NCI-H446 treated with DMSO at 0.1 percent for 48 hours (cell line): ENCODE measurements around the gene STXBP5L.
"Not testable (repeated sequence)": the region's sequence is repeated elsewhere in the genome, so short reads cannot be mapped to it uniquely, and the experiment has no call there.

Experiments used
- DNase-seq: peaks from one replicate; lab custom pipeline; 2025; lab: John Stamatoyannopoulos, UW

The STXBP5L gene

DNA sequence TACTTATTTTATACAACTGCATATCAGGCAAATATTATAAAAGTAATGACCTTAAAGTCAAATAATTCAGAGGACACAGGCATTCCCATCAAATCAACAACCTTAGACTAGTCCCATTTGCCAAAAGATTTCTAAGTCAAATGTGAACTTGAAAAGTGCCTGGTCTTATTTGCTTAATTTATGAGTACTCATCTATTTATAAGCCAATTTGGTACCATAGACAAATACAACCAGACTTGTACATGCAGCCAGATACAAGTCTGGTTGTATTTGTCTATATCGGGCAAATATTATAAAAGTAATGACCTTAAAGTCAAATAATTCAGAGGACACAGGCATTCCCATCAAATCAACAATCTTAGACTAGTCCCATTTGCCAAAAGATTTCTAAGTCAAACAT, 322.2 kb downstream of the STXBP5L start:
- DNase-seq, result not testable (repeated sequence)

GRCh38 chr3:121231872-121232271, 323.9 kb downstream of the STXBP5L start:
- DNase-seq, result no peak

DNA sequence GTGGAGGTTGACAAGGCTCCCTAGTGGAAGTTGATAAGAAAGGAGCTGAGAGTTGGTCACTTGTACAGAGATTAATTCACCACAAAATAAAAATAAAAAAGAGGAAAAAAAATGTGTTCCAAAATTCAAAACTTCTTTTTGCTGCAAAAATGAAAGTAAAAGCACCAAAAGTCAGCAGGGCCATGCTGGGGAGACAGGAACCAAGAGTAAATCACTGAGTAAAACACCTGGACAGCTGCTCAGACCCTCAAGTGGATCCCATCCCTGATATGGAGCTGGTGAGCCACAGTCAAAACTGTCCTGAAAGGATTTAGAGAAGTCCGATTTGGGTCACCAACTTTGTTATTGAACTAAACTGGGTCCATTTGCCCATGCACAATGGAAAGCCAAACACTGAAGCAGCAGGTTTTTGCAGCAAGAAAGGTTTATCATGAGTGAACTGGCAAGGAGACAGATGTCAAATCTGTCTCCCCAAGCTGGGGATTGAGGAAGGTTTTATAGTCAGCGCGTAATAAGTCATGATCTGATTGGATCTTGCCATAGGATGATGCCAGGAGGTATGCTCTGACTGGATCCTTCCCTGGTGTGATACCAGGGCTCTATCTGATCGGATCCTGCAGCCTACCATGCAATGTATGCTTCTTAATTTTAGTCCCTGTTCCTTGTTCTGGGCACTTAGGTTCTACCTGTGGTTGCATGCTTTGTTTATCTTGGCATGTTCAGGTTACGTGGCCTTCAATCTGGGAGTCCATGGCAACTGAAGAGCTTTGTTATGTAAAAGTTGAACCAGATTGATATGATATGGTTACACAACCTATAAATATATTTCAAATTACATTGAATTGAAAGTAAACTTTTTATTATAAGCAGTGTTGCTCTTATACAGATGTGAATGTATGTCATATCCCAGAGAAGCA, 324.6 kb downstream of the STXBP5L start:
- no peak for DNase-seq

GRCh38 chr3:121243208-121243607, 335.2 kb downstream of the STXBP5L start:
- no peak for DNase-seq

DNA sequence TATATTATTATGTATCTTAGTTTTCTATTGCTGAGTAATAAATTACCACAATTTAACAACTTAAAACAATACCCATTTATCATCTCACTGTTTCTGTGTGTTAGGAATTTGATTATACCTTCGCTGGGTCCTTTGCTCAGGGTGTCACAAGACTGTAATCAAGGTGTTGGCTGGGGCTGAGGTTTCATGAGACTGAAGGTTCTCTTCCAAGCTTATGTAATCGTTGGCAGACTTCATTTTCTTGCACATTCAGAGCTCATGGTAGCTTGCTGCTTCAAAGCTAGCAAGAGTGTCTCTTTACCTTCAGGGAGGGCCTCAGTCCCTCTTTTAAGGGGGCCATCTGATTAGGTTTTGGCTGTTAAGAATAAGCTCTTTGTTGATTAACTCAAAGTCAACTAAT, 344.7 kb downstream of the STXBP5L start:
- no peak for DNase-seq

GRCh38 chr3:121269389-121269788, 361.4 kb downstream of the STXBP5L start:
- no peak for DNase-seq

- no peak for DNase-seq
Observed at GRCh38 chr3:121274411-121274810, 366.4 kb downstream of the STXBP5L start.

DNA sequence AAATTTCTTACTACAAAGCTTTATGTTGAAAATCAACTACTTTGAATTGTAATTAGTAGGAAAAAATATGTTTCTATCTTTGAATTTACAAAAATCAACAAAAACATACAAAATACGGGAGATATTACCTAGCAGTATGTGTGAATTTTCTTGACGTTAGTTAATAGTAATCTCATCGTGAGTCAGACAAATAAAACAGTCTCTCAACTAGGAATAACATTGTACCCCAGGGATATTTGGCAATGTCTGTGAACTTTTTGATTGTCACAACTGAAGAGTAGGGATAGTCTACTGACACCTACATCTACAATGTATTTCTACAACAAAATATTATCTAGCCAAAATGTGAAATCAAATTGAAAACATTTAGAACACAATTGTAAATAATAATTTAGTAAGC, 387.4 kb downstream of the STXBP5L start:
- no peak for DNase-seq

DNA sequence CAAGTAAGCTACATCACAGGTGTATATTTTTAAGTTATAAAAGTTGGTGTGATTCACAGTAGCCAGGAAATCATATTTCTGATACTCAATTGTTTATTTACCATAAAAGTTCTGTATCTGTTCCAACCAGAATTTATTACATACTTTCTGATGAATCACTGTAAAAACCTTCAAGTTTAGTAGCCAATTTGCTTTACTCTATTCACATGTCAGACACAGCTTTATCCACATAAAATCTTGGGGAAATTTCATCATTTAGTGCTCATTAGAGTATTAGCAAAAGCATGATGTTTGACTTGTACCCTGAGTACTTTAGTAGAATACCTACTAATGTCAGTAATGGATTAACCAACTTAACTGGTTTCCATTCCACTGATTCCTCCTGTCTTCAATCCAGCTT, 388.0 kb downstream of the STXBP5L start:
- no peak for DNase-seq

- no peak for DNase-seq
Observed at GRCh38 chr3:121324320-121324719, 416.3 kb downstream of the STXBP5L start.

GRCh38 chr3:121330118-121330517, 422.1 kb downstream of the STXBP5L start:
- no peak for DNase-seq

- no peak for DNase-seq
Observed at GRCh38 chr3:121330634-121331033, 422.6 kb downstream of the STXBP5L start.

DNA sequence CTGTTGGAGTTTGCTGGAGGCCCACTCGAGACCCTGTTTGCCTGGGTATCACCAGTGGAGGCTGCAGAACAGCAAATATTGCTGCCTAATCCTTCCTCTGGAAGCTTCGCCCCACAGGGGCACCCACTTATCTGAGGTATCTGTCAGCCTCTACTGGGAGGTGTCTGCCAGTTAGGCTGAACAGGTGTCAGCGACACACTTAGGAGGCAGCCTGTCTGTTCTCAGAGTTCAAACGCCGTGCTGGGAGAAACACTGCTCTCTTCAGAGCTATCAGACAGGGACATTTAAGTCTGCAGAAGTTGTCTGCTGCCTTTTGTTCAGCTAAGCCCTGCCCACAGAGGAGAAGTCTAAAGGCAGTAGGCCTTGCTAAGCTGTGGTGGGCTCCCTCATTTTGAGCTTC, 448.0 kb downstream of the STXBP5L start:
- DNase-seq, result not testable (repeated sequence)

DNA sequence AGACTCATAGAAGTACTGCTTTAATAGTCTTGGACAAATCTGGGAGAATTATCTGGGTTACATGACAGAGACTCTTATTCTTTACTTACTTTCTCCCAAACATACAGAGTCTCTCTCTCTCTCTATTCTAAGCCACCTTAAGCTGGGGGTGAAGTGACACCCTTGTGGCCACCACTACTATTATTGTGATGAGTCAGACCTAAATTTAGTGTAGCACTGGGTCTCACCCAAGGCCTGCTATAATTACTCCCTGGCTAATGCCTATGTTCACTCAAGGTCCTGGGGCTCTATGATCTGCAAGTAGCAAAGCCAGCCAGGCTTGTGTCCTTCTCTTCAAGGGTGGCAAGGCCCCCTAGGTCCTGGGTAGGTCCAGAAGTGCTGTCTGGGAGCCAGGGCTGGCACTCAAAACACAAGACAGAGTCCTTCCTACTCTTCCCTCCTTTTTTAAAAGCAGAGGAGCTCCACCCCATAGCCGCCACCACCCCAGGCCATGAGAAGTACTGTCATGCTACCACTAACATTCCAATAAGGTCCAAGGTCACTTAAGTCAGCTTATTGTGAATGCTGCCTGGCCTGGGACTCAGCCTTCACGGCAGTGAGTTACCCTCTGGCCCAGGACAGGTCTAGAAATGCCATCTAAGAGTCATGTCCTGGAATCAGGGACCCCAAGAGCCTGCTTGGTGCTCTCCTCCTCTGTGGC, 454.2 kb downstream of the STXBP5L start:
- no peak for DNase-seq

DNA sequence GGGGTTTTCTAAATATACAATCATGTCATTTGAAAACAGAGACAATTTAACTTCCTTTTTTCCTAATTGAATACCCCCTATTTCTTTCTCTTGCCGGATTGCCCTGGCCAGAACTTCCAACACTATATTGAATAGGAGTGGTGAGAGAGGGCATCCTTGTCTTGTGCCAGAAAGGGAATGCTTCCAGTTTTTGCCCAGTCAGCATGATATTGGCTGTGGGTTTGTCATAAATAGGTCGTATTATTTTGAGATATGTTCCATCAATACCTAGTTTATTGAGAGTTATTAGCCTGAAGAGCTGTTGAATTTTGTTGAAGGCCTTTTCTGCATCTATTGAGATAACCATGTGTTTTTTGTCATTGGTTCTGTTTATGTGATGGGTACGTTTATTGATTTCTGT, 480.3 kb downstream of the STXBP5L start:
- not testable (repeated sequence) for DNase-seq

GRCh38 chr3:121395967-121396366, 488.0 kb downstream of the STXBP5L start:
- DNase-seq, result not testable (repeated sequence)

DNA sequence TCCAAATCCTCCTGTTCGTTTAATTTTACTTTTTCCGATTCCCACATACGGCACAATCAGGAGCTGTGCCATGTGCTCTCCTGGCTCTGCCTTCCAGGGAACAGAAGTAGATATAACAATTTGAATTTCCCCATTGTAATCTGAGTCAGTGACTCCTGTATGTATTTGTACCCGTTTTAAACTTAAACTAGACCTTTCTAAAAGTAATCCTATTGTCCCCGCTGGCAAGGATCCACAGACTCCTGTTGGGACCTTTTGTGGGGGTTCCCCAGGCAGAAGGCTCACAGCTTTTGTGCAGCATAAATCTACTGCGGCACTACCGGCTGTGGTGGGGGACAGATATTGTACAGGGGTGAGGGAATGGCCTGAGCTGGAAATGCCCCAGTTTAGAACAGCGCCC, 490.0 kb downstream of the STXBP5L start:
- DNase-seq, result not testable (repeated sequence)

DNA sequence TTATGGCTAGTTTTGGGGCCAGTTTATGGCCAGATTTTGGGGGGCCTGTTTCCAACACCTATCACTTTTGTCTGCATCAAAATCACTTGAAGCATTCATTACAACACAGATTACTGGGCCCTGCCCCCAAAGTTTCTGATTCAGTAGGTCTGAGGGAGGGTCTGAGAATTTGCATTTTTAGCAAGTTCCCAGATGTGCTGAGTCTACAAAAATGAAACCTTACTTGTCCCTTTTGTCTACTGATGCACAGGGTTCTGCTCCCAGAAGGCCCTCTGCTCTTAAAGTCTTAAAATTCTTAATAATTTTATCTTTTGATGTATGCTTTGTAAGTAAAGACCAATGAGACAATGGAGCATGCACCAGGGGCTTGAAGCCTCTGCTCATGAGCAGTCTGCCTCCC, 491.8 kb downstream of the STXBP5L start:
- DNase-seq, result no peak

GRCh38 chr3:121405631-121406030, 497.6 kb downstream of the STXBP5L start:
- no peak for DNase-seq

DNA sequence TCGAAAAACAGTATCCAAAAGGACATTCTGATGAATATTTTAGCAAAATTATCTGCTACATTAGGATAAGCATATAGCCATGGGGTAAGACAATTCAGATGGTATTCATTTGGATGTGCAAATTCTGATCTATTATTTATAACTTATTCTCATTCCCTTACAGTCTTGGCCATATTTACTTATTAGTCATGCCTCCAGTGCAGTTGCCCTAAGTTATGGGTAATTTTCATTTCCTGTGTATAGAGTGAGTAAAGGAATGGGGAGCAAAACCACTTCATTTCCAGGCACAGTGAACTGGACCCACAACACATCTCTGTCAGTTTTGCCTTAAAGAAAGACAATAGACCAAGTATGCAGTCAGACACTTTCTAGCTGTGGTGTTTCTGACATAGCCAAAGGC, 503.5 kb downstream of the STXBP5L start:
- no peak for DNase-seq

GRCh38 chr3:121414924-121415323, 506.9 kb downstream of the STXBP5L start:
- no peak for DNase-seq

GRCh38 chr3:121418182-121418581, 510.2 kb downstream of the STXBP5L start:
- DNase-seq, result no peak

- DNase-seq, result no peak
Observed at GRCh38 chr3:121424549-121424948, 516.5 kb downstream of the STXBP5L start.
